Breast epithelium (tissue), 4 donors: ENCODE results near the gene POC5. TPM values are rescaled to one million over a fixed set of nuclear protein-coding genes. Genes with fewer than 3 reads are reported as not detected.

Experiments used
- DNase-seq, 2 donors: peaks; one replicate each; pipeline ENCODE4 v3.0.0-alpha.2; 2019; ENCODE audit warnings: low spot score in 2 of 2
- H3K27ac ChIP-seq, 2 donors: fragments of 200-600 bp; sonication (generic) in 1 of 2; one replicate each; pipeline ENCODE4 v1.5.1; 2016 to 2019; ENCODE audit warnings: mild to moderate bottlenecking in 1 of 2
- H3K27me3 ChIP-seq, 2 donors: fragments of 200-600 bp; sonication (generic) in 1 of 2; one replicate each; pipeline versions ENCODE4 v1.5.1 to v1.6.0; 2017 to 2019; ENCODE audit warnings: control low read depth in 1 of 2, mild to moderate bottlenecking in 1 of 2
- H3K36me3 ChIP-seq: fragments of 200-600 bp; one replicate; pipeline ENCODE4 v1.5.1; 2019
- H3K4me1 ChIP-seq, 2 donors: fragments of 200-600 bp; sonication (generic); one replicate each; pipeline ENCODE4 v1.5.1; 2016 to 2019; ENCODE audit warnings: control low read depth in 1 of 2
- H3K4me3 ChIP-seq, 3 donors: fragments of 200-600 bp; sonication (generic); 1 replicate in 2 of 3; 2 replicates in 1 of 3; pipeline ENCODE4 v1.5.1; 2016 to 2019; ENCODE audit warnings: mild to moderate bottlenecking in 3 of 3, moderate library complexity in 2 of 3
- H3K9me3 ChIP-seq, 2 donors: fragments of 200-600 bp; sonication (generic) in 1 of 2; one replicate each; pipeline ENCODE4 v1.5.1; 2016 to 2019; ENCODE audit warnings: control low read depth in 1 of 2
- CTCF ChIP-seq, 3 donors: fragments of 450-650 bp; IDR thresholded peaks; one replicate each; pipeline ENCODE4 v1.5.1; 2016 to 2017; ENCODE audit warnings: antibody characterized with exemption in 3 of 3, mild to moderate bottlenecking in 3 of 3, moderate library complexity in 3 of 3
- POLR2A ChIP-seq: fragments of 450-650 bp; IDR thresholded peaks from one replicate; pipeline ENCODE4 v1.6.1; 2016; ENCODE audit warnings: antibody characterized with exemption, mild to moderate bottlenecking, moderate library complexity
- POLR2AphosphoS5 ChIP-seq, 3 donors: sonication (generic); formaldehyde crosslinking; IDR thresholded peaks; one replicate each; pipeline ENCODE4 v1.6.1; 2017; ENCODE audit warnings: antibody characterized with exemption in 3 of 3
- intact Hi-C: fragments of 100-400 bp; cut with DNase I; formaldehyde crosslinking; loops from one replicate; pipeline ENCODE4 v1.15.1; 2023; ENCODE audit warnings: low total_unique reads
- total RNA-seq, 3 donors: library from RNA; depleted of rRNA; stranded (reverse); fragments of >200 nt; gene quantifications; one replicate each; pipeline ENCODE4 v1.1.0, GENCODE V29; 2016

POC5 gene
- total RNA-seq, 3 donors from 2014 or later, result 8.2 to 22.9 (median 18.9) TPM

GRCh38 chr5:75672616-75673015 lies 44.6 kb downstream of the POC5 start:
- TF ChIP-seq POLR2AphosphoS5 (IDR thresholded peaks at IDR 0.05) (no peak), POLR2A (no peak), CTCF (IDR thresholded peaks at IDR 0.05) (no peak)
- no peaks in the 10 kb centered on the region for H3K4me1 ChIP-seq
- peak overlapping the region in 1 of 2 donors; percentile 57 for H3K27ac ChIP-seq
- H3K36me3 ChIP-seq, result no peaks in the 10 kb centered on the region
- H3K27me3 ChIP-seq, result no peaks in the 10 kb centered on the region
- no peak overlapping the region for H3K4me3 ChIP-seq
- no peaks in the 10 kb centered on the region for H3K9me3 ChIP-seq
- DNase-seq, result no peak
- intact Hi-C loops, result no loop called here

GRCh38 chr5:75671506-75671905 lies 45.7 kb downstream of the POC5 start:
- intact Hi-C loops, result no loop called here
- Histone ChIP-seq H3K27me3 (no peaks in the 10 kb centered on the region), H3K36me3 (no peaks in the 10 kb centered on the region), H3K4me1 (no peaks in the 10 kb centered on the region), H3K9me3 (no peaks in the 10 kb centered on the region), H3K4me3 (no peak overlapping the region), H3K27ac (no peak overlapping the region)
- DNase-seq, result no peak
- TF ChIP-seq POLR2A, result no peak

- intact Hi-C loops, result no loop called here
- DNase-seq, result no peak
- Histone ChIP-seq H3K9me3 (no peaks in the 10 kb centered on the region), H3K4me1 (no peaks in the 10 kb centered on the region), H3K4me3 (no peak overlapping the region), H3K36me3 (no peaks in the 10 kb centered on the region), H3K27ac (no peak overlapping the region), H3K27me3 (no peaks in the 10 kb centered on the region)
- TF ChIP-seq POLR2A (no peak), CTCF (IDR thresholded peaks at IDR 0.05) (no peak), POLR2AphosphoS5 (IDR thresholded peaks at IDR 0.05) (no peak)
Measured at GRCh38 chr5:75670577-75670976, 46.7 kb downstream of the POC5 start.

GRCh38 chr5:75668977-75669689 lies 48.1 kb downstream of the POC5 start:
- Histone ChIP-seq H3K36me3 (no peaks in the 10 kb centered on the region), H3K4me3 (peak overlapping the region in 1 of 3 donors; percentile 22), H3K4me1 (no peaks in the 10 kb centered on the region), H3K27ac (peak overlapping the region in 1 of 2 donors; percentile 53), H3K27me3 (no peaks in the 10 kb centered on the region), H3K9me3 (no peaks in the 10 kb centered on the region)
- TF ChIP-seq POLR2AphosphoS5 (IDR thresholded peaks at IDR 0.05) (no peak), CTCF (IDR thresholded peaks at IDR 0.05) (no peak), POLR2A (no peak)
- no peak for DNase-seq
- intact Hi-C loops, result no loop called here

GRCh38 chr5:75668445-75668844 lies 48.8 kb downstream of the POC5 start:
- intact Hi-C loops, result no loop called here

More at GRCh38 chr5:75668445-75668844, 48.8 kb downstream of the POC5 start:
- Histone ChIP-seq H3K27me3 (no peaks in the 10 kb centered on the region), H3K4me3 (no peak overlapping the region), H3K9me3 (no peaks in the 10 kb centered on the region), H3K4me1 (no peaks in the 10 kb centered on the region), H3K27ac (no peak overlapping the region), H3K36me3 (no peaks in the 10 kb centered on the region)
- no peak for TF ChIP-seq CTCF (IDR thresholded peaks at IDR 0.05)
- TF ChIP-seq POLR2AphosphoS5 (IDR thresholded peaks at IDR 0.05), result no peak
- no peak for TF ChIP-seq POLR2A
- no peak for DNase-seq
